Measurements from ENCODE around the gene MYMK.

MYMK gene

DNA sequence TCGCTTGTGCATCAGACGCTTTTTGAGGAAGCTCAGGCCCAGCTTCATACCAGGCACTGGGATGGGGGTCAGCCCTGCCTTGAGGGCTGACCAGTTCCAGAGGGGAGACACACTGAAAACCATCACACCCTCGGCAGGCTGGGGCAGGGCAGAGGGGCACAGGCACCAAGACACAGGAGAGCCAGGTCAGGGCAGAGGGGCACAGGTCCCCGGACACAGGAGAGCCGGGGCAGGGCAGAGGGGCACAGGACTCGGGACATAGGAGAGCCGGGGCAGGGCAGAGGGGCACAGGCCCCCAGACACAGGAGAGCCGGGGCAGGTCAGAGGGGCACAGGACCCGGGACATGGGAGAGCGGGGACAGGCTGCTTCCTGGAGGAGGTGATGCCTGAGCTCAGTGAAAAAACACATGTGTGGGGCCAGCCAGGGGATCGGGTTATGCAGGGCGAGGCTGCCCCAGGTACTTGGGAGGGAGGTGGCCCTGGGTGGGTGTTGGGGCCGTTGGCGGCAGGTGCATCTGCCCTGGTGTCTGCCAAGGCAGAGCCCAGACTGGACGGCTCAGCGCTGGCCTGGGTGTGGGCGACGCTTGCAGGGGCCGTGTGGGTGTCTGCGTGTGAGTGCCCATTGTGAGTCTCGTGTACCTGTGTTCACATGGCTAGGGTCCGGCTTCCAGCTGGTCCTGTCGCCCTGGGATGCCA, 30.8 kb downstream of the MYMK start:
- H2AFZ ChIP-seq (ENCODE audit: low read depth, low read length), result no peak overlapping the region
- peaks cover 15% of the 10 kb centered on the region for H3K27me3 ChIP-seq (ENCODE audit: insufficient read depth, low read length)
- peaks cover 6% of the 10 kb centered on the region for H3K4me1 ChIP-seq (ENCODE audit: insufficient read depth, low read length)
- H3K36me3 ChIP-seq (ENCODE audit: insufficient read depth, low read length), result no peaks in the 10 kb centered on the region
- H3K9me3 ChIP-seq (ENCODE audit: low read length), result peaks cover 3% of the 10 kb centered on the region
- no peak overlapping the region for H3K4me3 ChIP-seq (ENCODE audit: low read length)

DNA sequence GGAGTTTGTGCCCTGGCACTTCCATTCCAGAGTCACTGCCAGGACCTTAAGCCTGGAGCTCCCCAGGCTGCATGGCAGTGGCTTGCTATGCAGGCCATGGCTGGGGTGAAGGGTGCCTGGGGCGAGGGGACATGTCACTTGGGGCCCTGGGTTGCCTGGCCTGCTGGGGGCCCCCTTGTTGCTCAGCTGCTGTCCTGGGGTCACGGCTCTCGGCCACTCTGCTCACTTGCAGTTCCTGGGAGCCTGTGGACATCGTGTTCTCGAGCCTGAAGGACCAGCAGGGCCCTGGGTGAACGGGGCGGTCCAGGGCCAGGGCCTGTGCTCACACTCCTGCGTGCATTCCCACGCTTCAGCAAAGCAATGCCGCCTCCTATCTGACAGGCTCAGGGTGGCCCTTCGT, 31.3 kb downstream of the MYMK start:
- Histone ChIP-seq H3K4me3 (ENCODE audit: low read length) (no peak overlapping the region), H3K9me3 (ENCODE audit: low read length) (peaks cover 3% of the 10 kb centered on the region), H3K4me1 (ENCODE audit: insufficient read depth, low read length) (peaks cover 6% of the 10 kb centered on the region), H3K27me3 (ENCODE audit: insufficient read depth, low read length) (peaks cover 19% of the 10 kb centered on the region), H3K36me3 (ENCODE audit: insufficient read depth, low read length) (no peaks in the 10 kb centered on the region), H2AFZ (ENCODE audit: low read depth, low read length) (no peak overlapping the region)

DNA sequence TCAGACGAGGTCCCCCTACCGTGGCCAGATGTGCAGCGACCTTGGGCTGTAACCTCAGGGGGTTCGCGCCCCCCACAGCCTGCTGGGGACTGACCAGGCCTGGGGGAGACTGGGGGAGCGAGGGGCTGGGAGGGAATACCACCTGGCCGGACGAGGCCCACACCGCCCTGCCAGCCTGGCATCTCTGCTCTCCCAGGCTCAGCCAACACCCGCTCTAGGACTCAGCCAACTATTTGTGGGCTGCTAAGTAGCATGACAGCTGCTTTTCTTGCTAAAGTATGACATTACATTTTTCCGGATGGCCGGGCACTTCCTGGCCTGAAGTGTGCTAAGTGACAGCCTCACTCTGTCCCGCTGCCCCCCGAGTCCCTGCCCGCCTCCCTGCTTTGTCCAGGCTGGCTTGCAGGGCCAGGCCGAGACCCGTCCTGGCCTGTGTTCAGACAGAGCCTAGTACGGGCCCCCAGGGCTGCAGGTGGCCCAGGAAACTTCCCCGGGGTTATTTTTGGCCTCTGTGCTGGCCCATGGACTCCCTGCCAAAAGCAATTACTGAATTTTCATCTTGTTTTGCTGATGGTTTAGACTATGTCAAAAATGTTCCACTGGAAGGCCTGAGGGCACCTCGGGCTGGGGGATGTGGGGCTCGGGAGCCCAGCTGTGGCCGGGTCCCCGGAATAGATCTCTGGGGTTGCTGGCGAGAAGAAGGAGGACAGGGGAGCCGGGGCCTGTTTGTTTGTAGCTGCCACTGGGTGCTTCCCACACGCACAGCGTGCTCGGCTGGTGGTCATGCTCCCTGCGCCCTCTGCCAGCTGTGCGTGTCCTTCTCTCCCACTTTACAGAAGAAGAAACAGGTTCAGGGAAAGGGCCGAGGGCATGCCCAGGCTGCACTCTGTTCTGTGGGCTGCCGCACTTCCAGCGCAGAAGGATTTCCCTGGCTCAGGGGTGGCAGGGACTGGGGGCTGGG, 32.4 kb downstream of the MYMK start:
- Histone ChIP-seq H2AFZ (ENCODE audit: low read depth, low read length) (no peak overlapping the region), H3K4me3 (ENCODE audit: low read length) (no peak overlapping the region), H3K9me3 (ENCODE audit: low read length) (peaks cover 3% of the 10 kb centered on the region), H3K4me1 (ENCODE audit: insufficient read depth, low read length) (peaks cover 6% of the 10 kb centered on the region), H3K36me3 (ENCODE audit: insufficient read depth, low read length) (no peaks in the 10 kb centered on the region), H3K27me3 (ENCODE audit: insufficient read depth, low read length) (peaks cover 19% of the 10 kb centered on the region)

DNA sequence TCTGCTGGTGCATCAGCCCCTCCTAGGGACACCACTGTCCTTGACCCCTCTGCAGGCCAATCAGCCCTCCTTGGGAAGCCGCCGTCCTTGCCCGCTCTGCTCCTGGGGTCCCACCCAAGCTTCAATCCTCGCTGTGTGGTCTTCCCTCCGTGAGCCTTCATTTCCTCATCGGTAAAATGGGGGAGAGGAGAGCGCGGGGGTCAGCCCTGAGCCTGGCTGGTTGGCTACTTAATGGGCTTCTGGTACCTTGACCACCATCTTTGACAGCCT, 33.2 kb downstream of the MYMK start:
- no peak overlapping the region for H2AFZ ChIP-seq (ENCODE audit: low read depth, low read length)
- peaks cover 6% of the 10 kb centered on the region for H3K4me1 ChIP-seq (ENCODE audit: insufficient read depth, low read length)
- H3K9me3 ChIP-seq (ENCODE audit: low read length), result peaks cover 3% of the 10 kb centered on the region
- H3K36me3 ChIP-seq (ENCODE audit: insufficient read depth, low read length), result no peaks in the 10 kb centered on the region
- H3K4me3 ChIP-seq (ENCODE audit: low read length), result no peak overlapping the region
- peaks cover 19% of the 10 kb centered on the region for H3K27me3 ChIP-seq (ENCODE audit: insufficient read depth, low read length)

DNA sequence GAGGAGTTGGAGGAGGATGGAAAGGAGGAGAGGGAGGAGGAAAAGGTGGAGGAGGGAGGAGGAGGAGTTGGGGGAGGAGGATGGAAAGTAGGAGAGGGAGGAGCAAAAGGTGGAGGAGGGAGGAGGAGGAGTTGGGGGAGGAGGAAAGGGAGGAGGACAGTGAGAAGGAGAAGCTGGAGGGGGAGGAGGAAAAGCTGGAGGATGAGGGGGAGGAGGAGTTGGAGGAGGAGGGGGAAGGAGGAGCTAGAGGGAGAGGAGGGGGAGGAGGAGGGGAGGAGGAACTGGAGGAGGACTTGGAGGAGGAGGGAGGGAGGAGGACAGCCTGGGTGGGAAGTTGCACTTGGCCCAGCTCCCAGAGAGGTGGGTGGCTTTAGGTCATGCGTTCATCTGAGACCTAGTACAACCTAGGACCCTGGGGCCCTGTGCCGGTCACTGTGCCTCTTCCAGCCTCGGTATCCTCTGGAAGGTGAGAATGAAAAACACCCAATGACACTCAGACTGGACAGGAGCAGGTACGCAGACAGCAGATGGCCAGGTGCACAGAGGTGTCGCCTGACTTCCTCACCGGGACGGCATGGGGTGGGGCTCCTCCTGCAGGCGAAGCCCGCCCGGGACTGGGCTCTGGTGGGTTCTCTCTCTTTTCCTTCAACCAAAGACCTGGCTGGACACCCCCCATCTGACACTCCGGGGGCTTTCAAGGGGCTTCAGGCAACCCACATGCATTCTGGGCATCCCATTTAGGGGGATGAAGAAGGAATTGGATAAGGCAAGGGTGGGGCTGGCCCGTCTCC, 33.7 kb downstream of the MYMK start:
- Histone ChIP-seq H3K27me3 (ENCODE audit: insufficient read depth, low read length) (peaks cover 19% of the 10 kb centered on the region), H2AFZ (ENCODE audit: low read depth, low read length) (no peak overlapping the region), H3K4me1 (ENCODE audit: insufficient read depth, low read length) (peaks cover 6% of the 10 kb centered on the region), H3K9me3 (ENCODE audit: low read length) (peaks cover 3% of the 10 kb centered on the region), H3K36me3 (ENCODE audit: insufficient read depth, low read length) (no peaks in the 10 kb centered on the region), H3K4me3 (ENCODE audit: low read length) (no peak overlapping the region)

DNA sequence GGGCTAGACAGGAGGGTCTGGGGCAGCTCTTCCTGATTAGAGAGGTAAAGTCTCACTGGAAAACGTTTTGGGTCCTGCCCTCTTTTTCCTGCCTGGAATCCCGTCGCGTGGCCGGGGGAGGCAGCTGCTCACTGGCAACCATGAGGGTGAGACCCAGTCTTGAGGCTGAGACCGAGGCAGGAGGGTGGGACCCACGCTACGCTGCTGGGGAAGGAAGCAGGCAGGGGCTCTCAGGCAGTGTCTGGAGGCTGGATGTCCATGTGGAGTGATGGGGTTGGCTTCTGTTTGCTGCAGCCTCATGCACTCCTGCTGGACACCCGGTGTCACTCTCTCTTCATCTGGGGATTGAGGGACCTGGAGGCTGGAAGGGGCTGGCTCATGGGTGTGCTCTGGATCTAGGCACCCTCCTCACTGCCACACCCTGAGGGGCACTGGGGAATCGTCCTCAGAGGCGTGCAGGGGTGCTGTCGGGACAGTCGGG, 34.5 kb downstream of the MYMK start:
- Histone ChIP-seq H3K4me1 (ENCODE audit: insufficient read depth, low read length) (peaks cover 6% of the 10 kb centered on the region), H2AFZ (ENCODE audit: low read depth, low read length) (no peak overlapping the region), H3K27me3 (ENCODE audit: insufficient read depth, low read length) (peaks cover 19% of the 10 kb centered on the region), H3K36me3 (ENCODE audit: insufficient read depth, low read length) (no peaks in the 10 kb centered on the region), H3K9me3 (ENCODE audit: low read length) (peaks cover 3% of the 10 kb centered on the region), H3K4me3 (ENCODE audit: low read length) (no peak overlapping the region)

DNA sequence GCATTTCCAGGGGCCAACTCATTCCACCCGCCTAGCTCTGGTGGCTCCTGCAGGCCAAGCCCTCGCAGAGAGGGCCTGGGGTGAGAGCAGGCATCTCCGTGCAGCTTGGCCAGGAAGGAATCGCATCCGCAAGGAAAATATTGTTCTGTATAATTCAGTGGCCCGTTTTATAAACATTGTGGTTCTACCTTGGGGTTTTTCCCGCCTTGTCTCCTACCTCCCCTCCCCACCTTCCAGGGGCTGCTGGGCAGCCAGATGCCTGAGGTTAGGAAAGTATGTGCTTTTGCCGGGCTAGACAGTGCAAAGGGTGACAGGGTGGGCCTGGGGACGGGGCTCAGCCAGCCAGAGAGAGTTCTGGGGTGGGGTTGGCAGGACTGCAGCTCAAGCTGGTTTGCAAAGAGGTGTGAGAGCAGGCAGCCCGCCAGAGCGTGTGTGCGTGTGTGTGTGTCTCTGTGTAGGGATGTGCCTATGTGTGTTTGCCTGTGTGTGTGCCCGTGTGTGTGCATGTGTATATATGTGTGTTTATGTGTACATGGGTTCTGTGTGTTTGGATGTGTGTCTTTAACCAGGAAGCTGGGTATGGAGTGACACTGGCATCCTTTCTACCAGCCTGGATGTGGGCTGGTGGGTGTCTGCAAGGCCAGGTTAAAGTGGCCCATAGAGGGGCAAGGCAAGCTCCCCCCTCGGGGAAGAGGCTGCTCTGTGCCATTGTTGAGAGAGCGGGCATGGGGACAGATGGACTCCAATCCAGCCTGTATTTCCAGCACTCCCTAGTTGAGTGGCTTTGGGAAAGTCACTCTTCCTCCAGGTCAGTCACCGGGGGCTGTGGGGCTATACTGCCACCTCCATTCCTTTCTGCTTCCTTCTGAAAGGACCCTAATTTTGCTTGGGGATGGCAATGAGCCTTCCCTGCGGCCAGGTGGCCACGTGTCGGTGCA, 35.2 kb downstream of the MYMK start:
- Histone ChIP-seq H3K4me1 (ENCODE audit: insufficient read depth, low read length) (peaks cover 6% of the 10 kb centered on the region), H3K27me3 (ENCODE audit: insufficient read depth, low read length) (peaks cover 19% of the 10 kb centered on the region), H3K4me3 (ENCODE audit: low read length) (no peak overlapping the region), H3K9me3 (ENCODE audit: low read length) (peaks cover 3% of the 10 kb centered on the region), H2AFZ (ENCODE audit: low read depth, low read length) (no peak overlapping the region), H3K36me3 (ENCODE audit: insufficient read depth, low read length) (no peaks in the 10 kb centered on the region)

DNA sequence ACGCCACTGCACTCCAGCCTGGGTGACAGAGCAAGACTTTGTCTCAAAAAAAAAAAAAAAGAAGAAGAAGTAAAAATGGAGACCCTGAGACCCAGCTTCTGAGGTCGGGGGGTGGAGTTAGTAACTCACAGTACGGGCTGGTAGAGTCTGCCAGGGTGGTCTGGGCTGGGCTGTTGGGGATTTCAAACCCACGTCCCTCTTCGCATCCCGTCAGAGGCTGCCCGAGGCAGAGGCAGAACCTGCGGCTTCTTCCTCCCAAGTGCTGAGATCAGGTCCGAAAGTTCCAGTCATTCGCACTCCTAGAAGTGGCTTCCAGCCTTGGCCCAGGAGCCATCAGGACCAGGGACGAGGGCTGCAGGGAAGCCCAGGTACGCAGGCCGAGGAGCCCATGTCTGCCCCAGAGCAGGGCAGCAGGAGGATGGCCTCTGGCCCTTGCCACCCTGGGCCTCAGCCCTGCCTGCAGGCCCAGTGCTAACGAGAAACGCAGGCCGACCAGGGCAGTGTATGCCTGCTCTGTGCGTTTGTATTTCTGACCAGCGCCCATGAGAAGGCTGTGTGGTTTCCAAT, 36.0 kb downstream of the MYMK start:
- Histone ChIP-seq H3K4me3 (ENCODE audit: low read length) (no peak overlapping the region), H3K27me3 (ENCODE audit: insufficient read depth, low read length) (peaks cover 19% of the 10 kb centered on the region), H3K9me3 (ENCODE audit: low read length) (peaks cover 3% of the 10 kb centered on the region), H3K36me3 (ENCODE audit: insufficient read depth, low read length) (no peaks in the 10 kb centered on the region), H2AFZ (ENCODE audit: low read depth, low read length) (no peak overlapping the region), H3K4me1 (ENCODE audit: insufficient read depth, low read length) (peaks cover 6% of the 10 kb centered on the region)

DNA sequence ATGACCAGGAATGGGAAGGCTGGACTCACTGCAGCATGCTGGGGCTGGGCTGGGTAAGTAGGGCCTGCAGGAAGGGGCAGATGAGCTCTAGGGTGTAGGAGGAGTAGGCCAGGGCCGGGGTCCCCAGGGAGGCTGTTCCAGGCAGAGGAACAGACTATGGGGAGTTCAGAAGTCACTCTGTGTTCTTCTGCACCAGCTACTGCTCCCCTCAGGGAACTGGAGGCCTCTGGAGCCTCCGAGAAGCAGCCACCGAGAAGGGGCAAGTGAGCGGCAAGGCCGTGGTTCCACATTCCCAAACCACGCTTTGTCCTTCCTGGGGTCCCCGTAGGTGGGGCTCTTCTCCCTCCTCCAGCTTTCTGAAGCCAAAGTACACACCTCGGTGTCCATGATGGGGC, 37.4 kb downstream of the MYMK start:
- no peak overlapping the region for H3K4me3 ChIP-seq (ENCODE audit: low read length)
- no peaks in the 10 kb centered on the region for H3K4me1 ChIP-seq (ENCODE audit: insufficient read depth, low read length)
- H3K9me3 ChIP-seq (ENCODE audit: low read length), result peaks cover 3% of the 10 kb centered on the region
- H2AFZ ChIP-seq (ENCODE audit: low read depth, low read length), result no peak overlapping the region
- peaks cover 19% of the 10 kb centered on the region for H3K27me3 ChIP-seq (ENCODE audit: insufficient read depth, low read length)
- H3K36me3 ChIP-seq (ENCODE audit: insufficient read depth, low read length), result no peaks in the 10 kb centered on the region

DNA sequence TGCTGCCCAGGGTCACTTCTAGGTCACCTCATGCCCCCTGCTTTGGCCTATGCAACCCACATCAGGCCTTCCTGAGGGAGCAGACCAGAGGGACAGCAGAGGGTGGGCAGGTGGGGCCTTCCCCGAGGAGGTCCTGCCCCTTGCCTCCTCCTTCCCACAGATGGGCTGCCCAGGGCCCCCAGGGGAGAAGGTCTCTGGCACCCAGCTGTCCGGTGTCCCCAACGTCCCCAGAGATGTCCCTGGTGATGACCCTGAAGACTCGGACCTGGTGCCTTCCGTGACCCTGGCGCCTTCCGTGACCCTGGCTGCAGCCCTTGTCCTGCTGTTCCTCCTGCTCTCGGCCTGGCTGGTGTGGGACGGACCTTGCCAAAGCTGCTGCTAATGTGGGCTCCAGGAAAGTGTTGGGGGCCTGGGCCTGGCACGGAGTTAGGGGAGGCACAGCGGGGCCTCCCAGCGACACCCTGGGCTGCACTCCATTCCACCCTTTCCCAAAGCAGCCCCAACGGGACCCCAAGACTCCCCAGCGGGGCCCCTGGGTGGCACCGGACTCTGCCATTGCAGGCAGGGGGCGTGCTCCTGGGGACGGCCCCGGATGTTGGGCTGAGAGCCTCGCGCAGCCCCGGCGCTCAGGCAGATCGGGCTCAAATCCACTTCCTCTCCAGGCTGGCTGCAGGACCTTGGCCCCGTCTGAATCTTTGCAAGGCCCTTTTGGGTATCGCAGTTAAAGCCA, 39.1 kb downstream of the MYMK start:
- H2AFZ ChIP-seq (ENCODE audit: low read depth, low read length), result no peak overlapping the region
- H3K27me3 ChIP-seq (ENCODE audit: insufficient read depth, low read length), result peaks cover 12% of the 10 kb centered on the region
- no peaks in the 10 kb centered on the region for H3K36me3 ChIP-seq (ENCODE audit: insufficient read depth, low read length)
- no peaks in the 10 kb centered on the region for H3K4me1 ChIP-seq (ENCODE audit: insufficient read depth, low read length)
- no peak overlapping the region for H3K4me3 ChIP-seq (ENCODE audit: low read length)
- H3K9me3 ChIP-seq (ENCODE audit: low read length), result peaks cover 3% of the 10 kb centered on the region

DNA sequence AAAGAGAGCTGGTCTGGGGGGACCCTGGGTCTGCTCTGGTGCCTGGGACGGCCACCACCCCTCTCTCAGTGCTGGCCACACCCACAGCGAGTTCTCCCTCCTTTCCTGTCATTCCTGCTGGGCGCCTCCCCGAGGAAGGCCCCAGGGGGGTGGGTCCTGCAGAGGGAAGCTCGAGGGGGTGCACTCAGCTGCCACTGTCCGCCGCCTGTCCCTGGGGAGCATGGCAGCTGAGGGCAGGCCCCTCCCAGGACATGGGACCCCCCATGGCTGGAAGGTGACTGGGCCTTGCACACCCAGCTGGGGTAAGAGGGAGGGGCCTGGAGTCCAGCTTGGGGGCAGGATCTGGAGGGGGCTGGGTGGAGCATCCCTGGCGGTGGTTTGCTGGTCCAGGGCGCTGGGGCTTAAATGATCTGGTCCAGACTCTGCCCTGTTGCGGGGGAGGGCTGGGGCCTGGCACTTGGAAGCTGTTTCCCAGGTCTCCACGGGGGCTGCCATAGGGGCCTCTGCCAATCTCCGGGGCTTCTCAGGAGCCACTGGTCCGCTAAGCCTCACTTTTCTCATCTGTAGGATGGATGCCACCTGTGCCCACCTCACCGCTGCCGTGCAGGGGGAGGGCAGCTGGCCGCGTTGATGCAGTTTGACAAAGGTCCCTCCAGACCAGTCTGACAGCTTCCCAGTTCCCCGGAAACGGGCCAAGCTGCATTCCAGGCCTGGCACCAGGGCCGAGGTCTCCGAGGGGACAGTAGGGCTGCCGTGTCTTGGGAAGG, 39.9 kb downstream of the MYMK start:
- Histone ChIP-seq H3K27me3 (ENCODE audit: insufficient read depth, low read length) (peaks cover 8% of the 10 kb centered on the region), H2AFZ (ENCODE audit: low read depth, low read length) (no peak overlapping the region), H3K9me3 (ENCODE audit: low read length) (peaks cover 2% of the 10 kb centered on the region), H3K4me3 (ENCODE audit: low read length) (no peak overlapping the region), H3K36me3 (ENCODE audit: insufficient read depth, low read length) (no peaks in the 10 kb centered on the region), H3K4me1 (ENCODE audit: insufficient read depth, low read length) (no peaks in the 10 kb centered on the region)

All from neuron (in vitro differentiated cells).